Stimulated activated CD8-positive, alpha-beta memory T cell treated with anti-CD3 and anti-CD28 coated beads, Interleukin-7, amount 100 ng/mL, for 48 hours (primary cell): ENCODE results near the gene PDGFRA.
"Not testable (repeated sequence)": the region's sequence is repeated elsewhere in the genome, so short reads cannot be mapped to it uniquely, and the experiment has no call there.

ENCODE experiments used
- DNase-seq, 2 donors: peaks; one replicate each; pipeline ENCODE4 v3.0.0-alpha.2; 2020; ENCODE audit warnings: low read depth in 1 of 2; ENCODE audit errors: extremely low read depth in 1 of 2

Gene PDGFRA

DNA sequence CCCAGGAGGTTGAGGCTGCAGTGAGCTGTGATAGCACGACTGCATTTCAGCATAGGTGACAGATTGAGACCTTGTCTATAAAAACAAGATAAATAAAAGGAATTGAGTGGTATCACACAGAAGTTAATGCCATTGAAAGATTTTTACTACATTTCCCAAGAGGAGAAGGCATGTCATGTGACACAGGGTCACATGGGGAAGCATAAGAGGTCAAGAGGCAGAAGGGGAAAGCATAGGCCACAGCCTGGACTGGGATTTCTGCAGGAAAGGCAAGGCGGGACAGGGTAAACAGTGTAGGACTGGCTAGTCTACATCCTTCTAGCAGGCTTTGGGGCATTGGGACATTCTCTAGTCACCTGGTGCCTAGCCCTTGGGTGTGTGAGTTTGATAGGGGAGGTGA, 88.6 kb downstream of the PDGFRA start:
- DNase-seq: no peak

DNA sequence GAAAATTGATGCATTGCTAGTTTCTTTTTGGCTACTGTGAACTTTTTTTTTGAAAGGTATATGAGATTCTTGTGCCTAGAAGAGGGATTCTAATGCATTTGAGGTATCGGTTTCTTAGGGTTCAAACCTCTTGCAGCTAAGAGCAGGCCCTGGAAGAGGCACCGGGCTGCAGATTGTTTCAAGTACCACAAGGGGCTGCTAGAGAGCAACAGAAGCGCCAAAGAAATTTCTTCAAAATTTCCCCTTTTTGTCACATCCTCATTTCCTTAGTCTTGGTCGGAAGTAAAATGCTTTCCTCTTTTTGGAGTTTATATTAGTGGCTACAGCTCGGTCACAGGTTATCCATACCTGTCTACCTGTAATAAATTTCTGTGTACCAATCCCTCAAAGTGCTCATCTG, 89.8 kb downstream of the PDGFRA start:
- no peak for DNase-seq

DNA sequence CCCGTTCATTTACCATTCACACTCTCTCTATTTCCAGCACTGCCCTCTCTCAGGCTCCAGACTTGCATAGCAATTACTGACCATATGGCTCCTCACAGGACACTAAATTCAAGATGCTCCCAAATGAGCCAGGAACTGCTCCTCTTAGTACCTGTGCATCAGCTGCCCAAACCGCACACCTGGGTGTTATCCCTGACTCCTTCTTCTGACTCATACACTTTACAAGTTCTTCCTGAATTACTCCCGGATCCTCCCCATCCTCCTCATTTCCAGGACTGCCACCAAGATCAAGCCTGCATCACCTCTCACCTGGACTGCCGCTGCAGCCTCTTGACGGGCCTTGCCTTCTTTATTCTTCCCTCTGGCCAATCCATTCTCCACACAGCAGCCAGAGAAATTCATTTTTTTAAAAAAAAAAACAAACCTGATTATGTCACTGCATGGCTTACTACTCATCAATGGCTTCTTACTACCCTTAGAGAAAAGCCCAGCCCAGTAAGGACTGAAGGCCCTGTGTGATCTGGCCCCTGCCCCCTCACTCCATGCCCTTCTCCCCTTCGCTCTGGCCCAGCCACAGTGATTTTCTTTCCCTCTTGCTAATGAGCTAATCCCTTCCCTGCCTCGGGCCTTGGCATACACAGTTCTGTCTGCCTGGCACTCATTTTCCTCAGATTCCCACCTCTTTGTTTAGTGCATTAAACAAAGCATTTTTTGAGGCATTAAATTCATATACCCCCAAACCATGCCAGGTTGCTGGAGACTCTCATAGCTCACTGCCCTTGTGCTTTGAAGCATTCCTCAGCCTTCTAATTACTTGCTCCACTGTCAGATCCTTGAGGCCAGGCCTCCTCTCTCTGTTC, 92.0 kb downstream of the PDGFRA start:
- no peak for DNase-seq

DNA sequence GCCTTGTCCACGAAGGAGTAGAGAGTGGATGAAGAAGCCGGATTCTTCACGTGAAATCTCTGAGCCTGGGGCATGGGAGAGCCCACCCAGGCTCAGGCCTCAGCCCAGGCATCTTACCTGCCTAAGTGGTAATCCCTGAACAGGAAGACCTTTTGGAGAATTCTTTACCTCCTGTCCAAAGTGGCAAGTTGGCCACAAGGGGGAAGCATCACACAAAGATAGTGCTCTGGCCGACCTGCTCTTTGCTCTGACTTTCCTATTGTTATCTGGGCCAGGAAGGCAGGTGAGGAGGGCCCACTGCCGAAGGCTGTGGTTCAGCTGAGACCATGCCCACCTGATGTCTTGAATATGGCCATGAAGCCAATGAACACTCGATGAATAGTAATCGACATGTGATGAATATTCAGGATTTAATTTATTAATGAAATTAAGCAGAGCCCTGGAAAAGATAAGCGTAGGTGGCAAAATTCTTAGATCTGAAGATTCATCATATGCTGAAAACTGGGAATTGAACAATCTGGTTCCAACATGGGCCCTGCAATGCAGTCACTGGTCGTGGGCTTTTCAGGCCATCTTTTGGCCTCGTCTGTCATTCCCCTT, 93.8 kb downstream of the PDGFRA start:
- DNase-seq: peak in 1 of 2 donors; percentile 6

DNA sequence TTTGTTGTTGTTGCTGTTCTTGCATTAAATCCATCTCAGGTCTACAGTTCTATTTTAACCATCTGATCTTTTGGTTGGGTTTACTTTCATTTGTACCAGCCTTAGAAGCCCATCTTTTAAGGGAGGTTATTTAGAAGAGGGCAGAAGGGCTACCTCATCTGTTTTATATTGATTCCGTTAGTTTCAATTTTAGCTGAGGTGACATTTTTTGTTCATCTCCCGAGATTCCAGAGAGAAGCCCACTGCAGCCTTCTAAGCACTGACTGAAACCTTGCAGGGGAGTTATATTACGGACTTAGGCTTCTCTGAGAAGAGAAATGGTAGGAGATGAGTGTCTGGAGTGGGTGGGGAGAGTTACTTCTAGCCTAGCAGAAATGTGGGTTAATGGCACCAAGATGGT, 101.8 kb downstream of the PDGFRA start:
- no peak for DNase-seq

DNA sequence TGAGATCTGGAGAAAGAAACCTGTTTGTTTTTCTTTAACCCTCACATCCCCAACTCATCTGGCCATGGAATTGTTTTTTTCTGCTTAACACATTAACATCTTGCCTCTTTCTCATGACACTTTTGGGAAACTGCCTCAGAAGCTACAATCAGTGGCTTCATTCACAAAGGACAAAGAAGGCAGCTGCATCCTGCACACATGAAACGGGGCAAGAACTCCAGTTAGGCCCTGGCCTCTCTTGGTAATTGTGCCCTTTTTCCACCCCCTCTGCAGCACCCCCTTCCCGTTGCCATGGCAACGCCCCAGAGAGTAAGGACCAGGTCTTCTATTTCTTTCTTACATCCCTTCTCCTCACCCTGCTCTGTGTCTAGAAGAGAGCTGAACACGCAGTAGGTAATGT, 103.4 kb downstream of the PDGFRA start:
- no peak for DNase-seq

DNA sequence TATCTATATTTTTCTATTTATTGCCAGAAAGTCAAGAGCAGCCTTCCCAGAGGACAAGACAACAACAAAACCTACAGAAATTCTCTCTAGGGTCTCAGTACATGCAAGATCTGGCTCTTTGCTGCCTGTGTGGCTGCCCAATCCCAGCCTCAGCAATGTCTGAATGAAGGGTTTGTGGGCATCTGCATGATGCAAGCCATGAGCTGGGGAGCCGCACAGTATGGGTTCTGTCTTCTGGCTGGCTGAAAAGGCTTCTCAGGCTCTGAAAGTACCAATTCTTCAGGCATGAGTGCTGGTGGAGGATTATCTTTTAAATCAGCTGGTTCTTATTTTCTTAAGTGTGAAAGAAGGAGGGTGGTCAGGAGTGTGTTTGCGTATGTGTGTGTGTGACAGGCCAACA, 104.6 kb downstream of the PDGFRA start:
- no peak for DNase-seq

DNA sequence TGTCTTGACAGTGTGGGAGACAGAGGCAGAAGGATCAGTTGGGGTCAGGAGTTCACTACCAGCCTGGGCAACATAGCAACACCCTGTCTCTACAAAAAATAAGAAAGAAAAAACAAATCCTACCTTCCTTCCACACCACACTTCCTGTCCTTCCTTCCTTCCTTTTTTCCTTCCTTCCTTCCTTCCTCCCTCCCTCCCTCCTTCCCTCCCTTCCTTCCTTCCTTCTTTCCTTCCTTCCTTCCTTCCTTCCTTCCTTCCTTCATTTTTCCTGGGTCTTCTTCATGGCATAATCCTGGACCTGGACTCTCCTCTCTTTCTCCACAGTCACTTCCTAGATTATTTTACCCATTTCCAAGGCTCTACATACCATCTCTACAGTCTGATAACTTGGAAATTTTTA, 105.7 kb downstream of the PDGFRA start:
- not testable (repeated sequence) for DNase-seq

DNA sequence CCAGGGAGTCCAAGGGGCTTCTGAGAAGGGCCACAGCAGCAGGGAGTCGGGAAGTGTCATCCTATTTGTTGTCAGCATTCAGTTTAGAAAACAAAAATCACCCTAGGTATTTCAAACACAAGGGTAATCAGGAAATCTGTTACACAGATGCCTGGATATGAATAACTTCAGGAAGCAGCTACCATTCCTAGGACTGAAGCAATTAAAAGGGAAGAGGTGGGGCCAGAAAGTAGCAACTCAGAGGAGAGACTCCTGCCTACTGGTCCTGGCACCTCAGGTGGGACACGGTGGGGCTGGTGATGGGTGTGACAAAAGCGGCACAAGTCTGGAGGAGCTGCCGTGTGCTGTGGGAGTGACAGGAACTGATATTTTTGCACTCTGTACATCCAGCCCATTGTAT, 107.9 kb downstream of the PDGFRA start:
- DNase-seq: no peak

DNA sequence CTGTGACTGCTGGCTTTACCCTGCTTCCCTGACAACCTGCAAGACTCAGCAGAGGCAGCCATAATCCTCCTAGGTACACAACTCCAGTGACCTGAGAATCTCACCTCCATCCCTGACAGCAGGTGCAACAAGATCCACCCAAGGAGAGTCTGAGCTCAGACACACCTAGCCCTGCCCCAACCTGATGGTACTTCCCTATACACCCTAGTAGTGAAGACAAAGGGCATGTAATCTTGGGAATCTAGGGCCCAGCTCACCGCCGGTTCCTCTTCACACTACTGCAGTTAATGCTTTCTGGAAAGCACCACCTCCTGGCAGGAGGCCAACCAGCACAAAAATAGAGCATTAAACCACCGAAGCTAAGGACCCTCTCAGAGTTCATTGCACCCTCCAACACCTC, 113.0 kb downstream of the PDGFRA start:
- not testable (repeated sequence) for DNase-seq
